ENCODE measurements around the gene CYGB. TPM values are rescaled to one million over a fixed set of nuclear protein-coding genes. Genes with fewer than 3 reads are reported as not detected.
A peak's percentile ranks its signal among the peaks of the same experiment; 100 is the strongest.

The CYGB gene
- total and polyA plus RNA-seq, 2 of the 13 experiments (the other 11 are each of a cell fraction or from before 2014, with no cell fraction given): 18.9 to 27.1 TPM

DNA sequence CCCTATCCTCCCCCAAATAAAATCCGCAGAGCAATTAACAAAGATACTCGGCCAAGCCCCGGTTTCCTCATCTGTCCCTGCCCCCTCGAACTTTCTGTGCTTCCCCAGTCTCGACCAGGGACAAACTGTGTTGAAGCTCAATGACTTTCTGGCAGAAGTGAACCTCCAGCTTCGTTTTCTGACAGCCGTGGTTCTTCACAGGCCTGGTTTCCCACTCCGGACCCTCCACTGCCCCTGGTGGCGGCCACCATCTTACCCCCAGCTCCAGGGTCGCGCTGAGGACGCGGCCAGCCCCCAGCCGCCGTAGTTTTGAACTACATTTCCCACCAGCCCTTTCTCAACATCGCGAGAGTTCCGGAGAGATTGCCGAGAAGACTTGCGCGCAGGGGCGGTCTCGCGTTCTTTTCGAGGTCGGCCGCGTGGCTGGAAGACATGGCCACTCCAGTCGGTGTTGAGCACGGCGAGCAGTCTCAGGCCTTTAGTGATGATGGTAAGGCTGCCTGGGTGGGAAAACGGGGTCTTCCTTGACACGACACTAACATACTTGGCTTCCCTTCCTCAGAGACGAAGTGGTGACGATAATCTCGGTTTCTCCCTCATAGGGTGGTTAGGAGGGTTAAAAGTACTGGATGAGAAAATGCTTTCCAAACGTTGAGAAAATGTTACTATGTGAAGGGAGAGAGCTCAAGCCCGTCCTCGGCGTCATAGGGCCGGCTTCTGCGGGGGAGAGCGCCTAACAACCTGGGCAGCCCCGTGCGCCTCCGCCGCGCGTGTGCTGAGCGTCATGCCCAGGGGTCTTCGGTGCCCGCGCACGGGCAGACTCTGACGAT, 20.1 kb upstream of the CYGB start (continued):
- TF ChIP-seq, protein P1, sequence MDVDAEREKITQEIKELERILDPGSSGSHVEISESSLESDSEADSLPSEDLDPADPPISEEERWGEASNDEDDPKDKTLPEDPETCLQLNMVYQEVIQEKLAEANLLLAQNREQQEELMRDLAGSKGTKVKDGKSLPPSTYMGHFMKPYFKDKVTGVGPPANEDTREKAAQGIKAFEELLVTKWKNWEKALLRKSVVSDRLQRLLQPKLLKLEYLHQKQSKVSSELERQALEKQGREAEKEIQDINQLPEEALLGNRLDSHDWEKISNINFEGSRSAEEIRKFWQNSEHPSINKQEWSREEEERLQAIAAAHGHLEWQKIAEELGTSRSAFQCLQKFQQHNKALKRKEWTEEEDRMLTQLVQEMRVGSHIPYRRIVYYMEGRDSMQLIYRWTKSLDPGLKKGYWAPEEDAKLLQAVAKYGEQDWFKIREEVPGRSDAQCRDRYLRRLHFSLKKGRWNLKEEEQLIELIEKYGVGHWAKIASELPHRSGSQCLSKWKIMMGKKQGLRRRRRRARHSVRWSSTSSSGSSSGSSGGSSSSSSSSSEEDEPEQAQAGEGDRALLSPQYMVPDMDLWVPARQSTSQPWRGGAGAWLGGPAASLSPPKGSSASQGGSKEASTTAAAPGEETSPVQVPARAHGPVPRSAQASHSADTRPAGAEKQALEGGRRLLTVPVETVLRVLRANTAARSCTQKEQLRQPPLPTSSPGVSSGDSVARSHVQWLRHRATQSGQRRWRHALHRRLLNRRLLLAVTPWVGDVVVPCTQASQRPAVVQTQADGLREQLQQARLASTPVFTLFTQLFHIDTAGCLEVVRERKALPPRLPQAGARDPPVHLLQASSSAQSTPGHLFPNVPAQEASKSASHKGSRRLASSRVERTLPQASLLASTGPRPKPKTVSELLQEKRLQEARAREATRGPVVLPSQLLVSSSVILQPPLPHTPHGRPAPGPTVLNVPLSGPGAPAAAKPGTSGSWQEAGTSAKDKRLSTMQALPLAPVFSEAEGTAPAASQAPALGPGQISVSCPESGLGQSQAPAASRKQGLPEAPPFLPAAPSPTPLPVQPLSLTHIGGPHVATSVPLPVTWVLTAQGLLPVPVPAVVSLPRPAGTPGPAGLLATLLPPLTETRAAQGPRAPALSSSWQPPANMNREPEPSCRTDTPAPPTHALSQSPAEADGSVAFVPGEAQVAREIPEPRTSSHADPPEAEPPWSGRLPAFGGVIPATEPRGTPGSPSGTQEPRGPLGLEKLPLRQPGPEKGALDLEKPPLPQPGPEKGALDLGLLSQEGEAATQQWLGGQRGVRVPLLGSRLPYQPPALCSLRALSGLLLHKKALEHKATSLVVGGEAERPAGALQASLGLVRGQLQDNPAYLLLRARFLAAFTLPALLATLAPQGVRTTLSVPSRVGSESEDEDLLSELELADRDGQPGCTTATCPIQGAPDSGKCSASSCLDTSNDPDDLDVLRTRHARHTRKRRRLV (CRISPR knock-in tag; IDR thresholded peaks at IDR 0.05): no peak
- TF ChIP-seq ERF (CRISPR knock-in tag; IDR thresholded peaks at IDR 0.05) (peak; percentile 92), EP300 (IDR thresholded peaks at IDR 0.05; ENCODE audit: low read depth in 2 of 2, low read length in 2 of 2) (peak in 1 of 2 experiments; percentile 11; a peak in 1 of 4 replicates), EP300 (CRISPR knock-in tag; IDR thresholded peaks at IDR 0.05; ENCODE audit: borderline replicate concordance) (peak; percentile 49; the same call in 1 of the 2 replicates), ZNF530 (CRISPR knock-in tag; IDR thresholded peaks at IDR 0.05; ENCODE audit: low read depth) (no peak), KLF12 (CRISPR knock-in tag; IDR thresholded peaks at IDR 0.05; ENCODE audit: borderline replicate concordance) (peak; percentile 12; the same call in 1 of the 2 replicates), KDM6A (CRISPR knock-in tag; IDR thresholded peaks at IDR 0.05; ENCODE audit: low read depth) (no peak), SCMH1 (CRISPR knock-in tag; IDR thresholded peaks at IDR 0.05; ENCODE audit: borderline replicate concordance) (no peak), ZNF761 (CRISPR knock-in tag; conservative IDR thresholded peaks at IDR 0.05) (peak; percentile 93; the same call in 1 of the 2 replicates), ZNF503 (CRISPR knock-in tag; IDR thresholded peaks at IDR 0.05) (0 out of 2 replicates have a peak, but pooled peaks have one; percentile 9), MATR3 (CRISPR knock-in tag; IDR thresholded peaks at IDR 0.05) (no peak), TEF (CRISPR knock-in tag; IDR thresholded peaks at IDR 0.05) (no peak)
- TF ChIP-seq, protein P2, sequence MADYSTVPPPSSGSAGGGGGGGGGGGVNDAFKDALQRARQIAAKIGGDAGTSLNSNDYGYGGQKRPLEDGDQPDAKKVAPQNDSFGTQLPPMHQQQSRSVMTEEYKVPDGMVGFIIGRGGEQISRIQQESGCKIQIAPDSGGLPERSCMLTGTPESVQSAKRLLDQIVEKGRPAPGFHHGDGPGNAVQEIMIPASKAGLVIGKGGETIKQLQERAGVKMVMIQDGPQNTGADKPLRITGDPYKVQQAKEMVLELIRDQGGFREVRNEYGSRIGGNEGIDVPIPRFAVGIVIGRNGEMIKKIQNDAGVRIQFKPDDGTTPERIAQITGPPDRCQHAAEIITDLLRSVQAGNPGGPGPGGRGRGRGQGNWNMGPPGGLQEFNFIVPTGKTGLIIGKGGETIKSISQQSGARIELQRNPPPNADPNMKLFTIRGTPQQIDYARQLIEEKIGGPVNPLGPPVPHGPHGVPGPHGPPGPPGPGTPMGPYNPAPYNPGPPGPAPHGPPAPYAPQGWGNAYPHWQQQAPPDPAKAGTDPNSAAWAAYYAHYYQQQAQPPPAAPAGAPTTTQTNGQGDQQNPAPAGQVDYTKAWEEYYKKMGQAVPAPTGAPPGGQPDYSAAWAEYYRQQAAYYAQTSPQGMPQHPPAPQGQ (CRISPR knock-in tag; IDR thresholded peaks at IDR 0.05; ENCODE audit: borderline replicate concordance): no peak
